ENCODE measurements around the gene PSMD13. TPM values are rescaled to one million over a fixed set of nuclear protein-coding genes. Genes with fewer than 3 reads are reported as not detected.
"Not testable (repeated sequence)": the region's sequence is repeated elsewhere in the genome, so short reads cannot be mapped to it uniquely, and the experiment has no call there.

The PSMD13 gene
- total RNA-seq, 2 donors from 2014 or later: 196 to 273 TPM

DNA sequence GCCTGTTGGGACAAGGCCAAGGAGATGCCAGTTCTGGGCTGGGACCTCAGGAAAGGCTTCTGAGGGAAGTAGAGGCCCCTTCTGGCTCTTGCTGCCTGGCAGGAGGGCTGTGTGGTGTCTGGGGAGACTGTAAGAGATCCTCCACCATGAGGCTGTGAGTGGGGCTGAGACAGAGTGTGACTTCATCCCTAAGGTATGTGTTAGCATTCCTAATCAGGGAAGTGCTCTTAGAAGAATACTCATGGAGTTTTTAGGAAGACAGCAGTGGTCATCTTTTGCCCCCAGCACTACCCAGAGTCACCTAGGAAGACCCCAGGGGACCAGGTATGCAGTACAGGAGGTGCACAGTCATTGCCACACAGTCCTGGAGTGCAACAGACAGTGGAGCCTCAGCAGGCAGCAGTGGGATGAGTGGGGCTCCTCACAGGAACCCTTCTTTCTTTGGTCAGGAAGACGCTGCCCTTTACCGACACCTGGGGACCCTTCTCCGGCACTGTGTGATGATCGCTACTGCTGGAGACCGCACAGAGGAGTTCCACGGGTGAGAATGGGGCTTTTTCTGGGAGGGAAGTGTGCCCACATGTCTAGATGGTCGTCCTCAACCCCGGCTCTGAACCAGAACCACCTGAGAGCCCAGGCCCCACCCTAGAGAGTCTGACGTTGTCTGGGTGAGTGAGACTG is 26.5 kb upstream of the PSMD13 start:
- peaks cover 45 to 50% of the 10 kb centered on the region in 2 donors for H3K36me3 Mint-ChIP-seq
- ATAC-seq: no peak
- peak overlapping the region; percentile 82 to 99 for H3K27ac Mint-ChIP-seq
- no peaks in the 10 kb centered on the region for H3K9me3 Mint-ChIP-seq
- DNase-seq (ENCODE audit: low spot score in 2 of 2): peak in 1 of 2 donors; percentile 2

DNA sequence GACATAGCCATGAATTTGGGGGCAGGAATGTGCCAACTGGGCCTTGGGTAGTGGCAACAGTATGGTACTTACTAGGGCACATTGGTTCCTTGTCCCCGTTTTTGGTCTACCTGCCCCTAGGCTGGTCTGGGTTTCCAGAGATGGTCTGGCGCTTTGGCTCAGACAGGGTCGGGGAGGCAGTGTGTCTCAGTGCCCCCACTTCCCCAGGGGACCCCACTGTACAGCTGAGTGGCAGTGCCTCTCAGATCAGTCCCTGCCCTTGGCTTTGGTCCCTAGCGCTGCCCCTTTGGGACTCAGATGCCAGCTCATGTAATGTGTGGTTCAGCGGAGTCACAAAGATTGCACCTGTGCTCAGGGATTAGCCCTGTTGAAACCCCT is 26.0 kb upstream of the PSMD13 start:
- no peak for ATAC-seq
- peak overlapping the region; percentile 82 to 99 for H3K27ac Mint-ChIP-seq
- no peaks in the 10 kb centered on the region for H3K9me3 Mint-ChIP-seq
- peak in 1 of 2 donors; percentile 1 for DNase-seq (ENCODE audit: low spot score in 2 of 2)
- H3K36me3 Mint-ChIP-seq: peaks cover 45 to 50% of the 10 kb centered on the region in 2 donors

DNA sequence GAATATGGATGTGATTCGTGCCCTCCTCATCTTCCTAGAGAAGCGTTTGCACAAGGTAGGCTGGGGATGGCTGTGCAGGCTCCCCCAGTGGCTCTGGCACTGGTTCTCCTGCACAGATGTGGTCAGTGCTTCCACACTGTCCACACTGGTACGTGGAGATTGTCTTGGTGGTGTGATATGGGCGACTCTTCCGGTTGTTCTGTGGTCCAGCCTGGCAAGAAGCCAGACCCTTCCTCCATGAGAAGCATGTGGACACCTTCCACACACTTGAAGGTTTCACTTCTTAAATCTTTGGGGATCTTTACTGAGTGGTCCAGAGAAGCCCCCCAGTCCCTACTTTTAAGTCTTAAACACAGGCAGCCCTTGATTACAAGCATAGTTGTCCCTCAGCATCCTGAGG is 25.5 kb upstream of the PSMD13 start:
- Mint-ChIP-seq H3K9me3 (no peaks in the 10 kb centered on the region), H3K27ac (peak overlapping the region; percentile 82 to 99), H3K36me3 (peaks cover 45% of the 10 kb centered on the region in 2 donors)
- no peak for DNase-seq (ENCODE audit: low spot score in 2 of 2)
- ATAC-seq: no peak

DNA sequence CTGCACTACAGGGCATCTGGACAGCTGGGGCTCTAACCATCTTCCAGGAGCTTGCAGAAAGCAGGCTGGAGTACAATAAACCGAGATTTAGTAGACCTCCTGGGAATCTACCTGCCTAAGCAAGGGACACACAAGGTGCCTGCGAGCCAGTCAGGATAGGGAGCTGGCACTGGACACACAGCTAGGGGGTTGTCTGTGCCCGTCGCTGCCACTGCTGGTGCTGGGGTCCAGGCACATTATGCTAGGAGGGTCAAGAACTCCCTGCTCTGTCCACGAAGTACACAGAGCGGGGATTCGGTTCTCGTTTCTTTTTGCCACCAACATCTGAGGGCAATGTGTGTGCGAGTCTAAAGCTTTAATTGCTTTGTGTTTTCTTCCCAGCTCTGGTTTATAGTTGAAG is 25.0 kb upstream of the PSMD13 start:
- Mint-ChIP-seq H3K36me3 (peaks cover 41% of the 10 kb centered on the region in 2 donors), H3K27ac (peak overlapping the region; percentile 82 to 99), H3K9me3 (no peaks in the 10 kb centered on the region)
- ATAC-seq (no peak), DNase-seq (ENCODE audit: low spot score in 2 of 2) (no peak)

DNA sequence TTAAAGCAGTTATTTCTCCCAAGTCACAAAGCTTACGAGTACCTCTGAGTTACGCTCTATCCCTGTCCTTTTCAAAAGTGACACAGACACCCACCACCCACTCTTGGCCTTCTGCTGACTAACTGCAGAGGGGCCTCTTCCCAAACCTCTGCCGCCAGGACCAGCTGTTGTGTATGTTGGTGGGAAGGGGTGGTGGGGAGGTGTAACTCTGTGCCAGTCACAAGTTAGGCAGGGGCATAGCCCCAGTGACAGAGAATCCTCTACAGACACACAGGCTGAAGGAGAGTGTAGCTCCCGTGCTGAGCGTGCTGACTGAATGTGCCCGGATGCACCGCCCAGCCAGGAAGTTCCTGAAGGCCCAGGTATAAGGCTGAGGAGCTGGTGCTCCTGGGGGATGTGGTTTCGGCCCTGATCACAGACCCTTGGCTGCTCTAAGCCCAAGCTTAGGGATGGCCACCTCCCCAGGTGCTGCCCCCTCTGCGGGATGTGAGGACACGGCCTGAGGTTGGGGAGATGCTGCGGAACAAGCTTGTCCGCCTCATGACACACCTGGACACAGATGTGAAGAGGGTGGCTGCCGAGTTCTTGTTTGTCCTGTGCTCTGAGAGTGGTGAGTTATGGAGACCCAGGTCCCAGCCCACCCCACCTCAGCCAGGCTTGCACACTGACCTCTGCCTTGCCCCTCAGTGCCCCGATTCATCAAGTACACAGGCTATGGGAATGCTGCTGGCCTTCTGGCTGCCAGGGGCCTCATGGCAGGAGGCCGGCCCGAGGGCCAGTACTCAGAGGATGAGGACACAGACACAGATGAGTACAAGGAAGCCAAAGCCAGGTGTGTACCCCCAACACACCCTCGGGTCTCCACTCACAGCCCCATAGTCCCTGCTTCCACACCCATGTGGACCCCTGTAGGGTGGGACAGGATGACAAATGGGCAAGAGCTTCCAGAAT is 24.4 kb upstream of the PSMD13 start:
- H3K36me3 Mint-ChIP-seq: peaks cover 34 to 35% of the 10 kb centered on the region in 2 donors
- no peaks in the 10 kb centered on the region for H3K9me3 Mint-ChIP-seq
- ATAC-seq (no peak), DNase-seq (ENCODE audit: low spot score in 2 of 2) (peak in 1 of 2 donors; percentile 50)
- peak overlapping the region; percentile 82 to 99 for H3K27ac Mint-ChIP-seq

DNA sequence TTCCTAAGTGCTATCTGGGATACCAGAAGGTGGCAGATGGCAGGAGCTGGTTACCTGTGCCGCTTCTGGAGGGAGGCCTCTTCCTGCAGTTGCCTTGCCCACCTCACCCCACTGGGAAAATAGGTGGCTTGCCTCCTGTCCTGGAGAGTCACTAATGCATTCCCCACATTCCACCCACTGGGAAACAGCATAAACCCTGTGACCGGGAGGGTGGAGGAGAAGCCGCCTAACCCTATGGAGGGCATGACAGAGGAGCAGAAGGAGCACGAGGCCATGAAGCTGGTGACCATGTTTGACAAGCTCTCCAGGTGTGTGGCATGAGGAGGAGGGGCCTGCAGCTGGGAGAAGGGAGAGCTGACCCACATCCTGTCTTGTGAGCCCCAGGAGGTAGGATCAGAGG is 23.7 kb upstream of the PSMD13 start:
- H3K36me3 Mint-ChIP-seq: peaks cover 28% of the 10 kb centered on the region in 2 donors
- peak overlapping the region; percentile 44 to 99 for H3K27ac Mint-ChIP-seq
- ATAC-seq (no peak), DNase-seq (ENCODE audit: low spot score in 2 of 2) (no peak)
- no peaks in the 10 kb centered on the region for H3K9me3 Mint-ChIP-seq

DNA sequence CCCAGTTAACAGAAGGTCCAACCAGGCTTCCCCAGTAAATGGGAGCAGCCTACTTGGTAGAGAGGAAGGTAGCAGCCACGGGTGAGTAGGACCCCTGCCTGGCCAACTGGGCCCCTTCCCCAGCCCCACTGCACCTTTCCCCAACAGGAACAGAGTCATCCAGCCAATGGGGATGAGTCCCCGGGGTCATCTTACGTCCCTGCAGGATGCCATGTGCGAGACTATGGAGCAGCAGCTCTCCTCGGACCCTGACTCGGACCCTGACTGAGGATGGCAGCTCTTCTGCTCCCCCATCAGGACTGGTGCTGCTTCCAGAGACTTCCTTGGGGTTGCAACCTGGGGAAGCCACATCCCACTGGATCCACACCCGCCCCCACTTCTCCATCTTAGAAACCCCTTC is 22.7 kb upstream of the PSMD13 start:
- DNase-seq (ENCODE audit: low spot score in 2 of 2) (no peak), ATAC-seq (no peak)
- no peaks in the 10 kb centered on the region for H3K9me3 Mint-ChIP-seq
- H3K27ac Mint-ChIP-seq: peak overlapping the region in 1 of 2 donors; percentile 52
- peaks cover 23 to 24% of the 10 kb centered on the region in 2 donors for H3K36me3 Mint-ChIP-seq

DNA sequence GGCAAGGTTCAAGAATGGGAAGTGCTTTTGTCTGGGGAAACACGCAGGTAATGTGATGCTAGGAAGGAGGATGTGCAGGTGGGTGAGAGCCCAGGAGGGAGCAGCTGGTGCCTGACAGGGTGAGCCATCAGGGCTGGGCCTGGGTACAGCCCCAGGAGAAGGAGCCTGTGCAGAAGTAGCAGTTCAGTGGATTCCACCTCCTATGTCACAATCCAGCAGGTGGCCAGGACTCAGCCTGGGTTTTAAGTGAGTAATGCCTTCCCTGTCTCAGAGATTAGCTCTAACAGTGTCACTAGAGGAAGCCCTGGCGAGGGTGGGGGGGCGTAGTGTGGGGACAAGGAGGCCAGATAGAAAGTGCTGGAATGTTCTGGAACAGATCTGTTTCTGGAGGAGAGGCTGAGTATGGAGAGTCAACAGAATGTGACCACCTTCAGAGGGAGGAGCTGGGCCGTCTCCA is 21.2 kb upstream of the PSMD13 start:
- ATAC-seq (peak in 1 of 2 donors; percentile 62), DNase-seq (ENCODE audit: low spot score in 2 of 2) (no peak)
- H3K27ac Mint-ChIP-seq: peak overlapping the region; percentile 55 to 84
- H3K9me3 Mint-ChIP-seq: no peaks in the 10 kb centered on the region
- peaks cover 9 to 12% of the 10 kb centered on the region in 2 donors for H3K36me3 Mint-ChIP-seq

DNA sequence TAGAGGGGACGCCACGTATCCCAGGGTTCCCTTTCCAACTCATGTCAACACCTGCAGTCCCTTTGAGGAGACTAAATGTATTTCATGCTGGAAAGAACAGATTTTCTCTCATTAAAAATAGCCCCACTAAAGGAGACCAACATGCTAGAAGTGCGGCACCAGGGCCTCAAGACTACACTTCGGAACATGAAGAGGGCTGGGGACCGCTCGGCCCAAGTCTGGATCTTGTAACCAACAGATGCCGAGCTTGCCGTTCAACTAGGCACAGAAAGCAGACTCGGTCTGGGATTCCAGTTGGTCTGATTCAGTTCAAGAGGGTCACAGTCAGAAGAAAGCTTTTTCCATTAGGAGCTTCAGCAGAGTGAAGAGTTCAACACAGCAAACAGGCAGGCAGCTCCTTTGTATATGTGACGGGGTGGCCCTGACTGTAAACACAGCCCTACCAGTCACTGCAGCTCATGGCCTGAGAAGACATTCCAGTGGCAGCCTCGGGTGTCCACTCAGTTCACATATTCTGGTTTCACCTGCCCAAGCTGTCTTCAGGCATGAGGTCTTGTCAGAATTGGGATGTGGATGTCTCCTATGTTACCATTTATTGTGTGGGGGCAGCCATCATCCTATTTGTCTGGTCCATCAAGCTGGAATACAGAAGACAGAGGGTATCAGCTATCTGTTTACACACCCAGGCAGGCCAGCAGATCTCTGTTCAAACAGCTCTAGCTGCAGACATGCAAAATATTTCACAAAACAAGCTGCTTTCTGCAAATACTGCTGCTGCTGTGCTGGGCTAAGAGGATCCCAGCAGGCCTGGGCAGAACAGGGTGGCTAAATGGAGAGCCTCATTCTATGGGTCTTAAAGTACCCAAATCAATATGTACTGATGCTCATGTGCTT is 20.4 kb upstream of the PSMD13 start:
- Mint-ChIP-seq H3K27ac (peak overlapping the region; percentile 29 to 84), H3K36me3 (peaks cover 8 to 10% of the 10 kb centered on the region in 2 donors), H3K9me3 (no peaks in the 10 kb centered on the region)
- ATAC-seq: no peak
- DNase-seq (ENCODE audit: low spot score in 2 of 2): no peak

DNA sequence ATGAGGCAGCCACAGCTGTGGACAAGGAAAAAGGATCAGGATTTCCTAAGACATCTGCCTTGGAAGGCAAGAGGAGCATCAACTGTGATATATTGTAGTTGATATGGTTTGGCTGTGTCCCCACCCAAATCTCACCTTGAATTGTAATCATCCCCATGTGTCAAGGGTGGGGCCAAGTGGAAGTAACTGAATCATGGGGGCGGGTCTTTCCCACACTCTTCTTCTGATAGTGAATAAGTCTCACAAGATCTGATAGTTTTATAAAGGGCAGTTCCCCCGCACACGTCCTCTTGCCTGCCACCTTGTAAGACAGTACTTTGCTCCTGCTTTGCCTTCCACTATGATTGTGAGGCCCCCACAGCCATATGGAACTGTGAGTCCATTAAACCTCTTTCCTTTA is 19.1 kb upstream of the PSMD13 start:
- peak overlapping the region; percentile 2 to 66 for H3K27ac Mint-ChIP-seq
- no peak for ATAC-seq
- DNase-seq (ENCODE audit: low spot score in 2 of 2): no peak
- peaks cover 4 to 6% of the 10 kb centered on the region in 2 donors for H3K36me3 Mint-ChIP-seq
- H3K9me3 Mint-ChIP-seq: no peaks in the 10 kb centered on the region

DNA sequence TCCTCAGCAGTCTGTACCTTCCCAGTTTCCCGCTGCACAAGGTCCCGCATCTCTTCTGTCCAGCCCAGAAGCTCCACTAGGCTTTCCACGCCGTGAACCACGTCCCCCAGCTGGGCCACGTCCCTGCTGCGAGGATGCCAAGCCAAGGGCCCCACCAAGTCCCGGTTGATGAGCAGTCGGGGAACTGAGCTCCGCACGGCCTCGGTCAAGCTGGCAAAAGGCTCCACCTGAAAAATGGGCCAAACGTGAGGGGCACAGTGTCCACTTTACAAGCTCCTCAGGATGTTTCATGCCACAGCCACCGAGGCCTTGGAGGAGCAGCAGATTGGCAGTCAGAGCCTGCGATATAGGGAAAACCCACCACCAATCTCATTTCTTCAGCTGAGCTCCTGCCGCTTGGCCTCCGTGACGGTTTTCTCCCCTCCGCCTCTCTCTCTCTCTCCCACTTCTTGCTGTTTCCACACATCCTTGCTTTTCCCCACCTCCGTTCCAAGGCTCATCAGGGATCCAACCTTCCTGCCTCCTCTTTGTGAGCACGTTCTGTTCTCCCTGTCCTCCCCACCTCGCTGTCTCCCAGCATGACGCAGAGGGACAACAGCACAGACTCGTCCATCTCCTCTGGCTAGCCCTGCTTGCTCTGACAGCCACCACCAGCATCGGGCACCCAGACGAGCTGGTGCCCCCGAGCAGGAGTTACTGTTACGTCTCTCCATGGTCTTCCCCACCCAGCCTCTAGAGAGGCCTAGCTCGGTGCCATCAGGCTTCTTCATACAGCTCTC is 17.8 kb upstream of the PSMD13 start:
- ATAC-seq (no peak), DNase-seq (ENCODE audit: low spot score in 2 of 2) (no peak)
- Mint-ChIP-seq H3K9me3 (no peaks in the 10 kb centered on the region), H3K36me3 (no peaks in the 10 kb centered on the region), H3K27ac (peak overlapping the region; percentile 71 to 80)

DNA sequence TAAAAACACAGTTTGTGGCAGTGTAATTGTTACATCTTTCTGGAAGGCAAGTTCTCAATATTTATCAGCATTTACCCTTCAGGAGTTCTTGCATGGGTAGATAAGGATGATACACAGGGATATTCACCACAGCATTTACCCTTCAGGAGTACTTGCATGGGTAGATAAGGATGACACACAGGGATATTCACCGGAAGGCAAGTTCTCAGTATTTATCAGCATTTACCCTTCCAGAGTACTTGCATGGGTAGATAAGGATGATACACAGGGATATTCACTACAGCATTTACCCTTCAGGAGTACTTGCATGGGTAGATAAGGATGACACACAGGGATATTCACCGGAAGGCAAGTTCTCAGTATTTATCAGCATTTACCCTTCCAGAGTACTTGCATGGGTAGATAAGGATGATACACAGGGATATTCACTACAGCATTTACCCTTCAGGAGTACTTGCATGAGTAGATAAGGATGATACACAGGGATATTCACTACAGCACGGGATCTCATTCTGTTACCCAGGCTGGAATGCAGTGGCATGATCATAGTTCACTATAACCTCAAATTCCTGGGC is 16.0 kb upstream of the PSMD13 start:
- peak in 1 of 2 donors; percentile 44 for ATAC-seq
- not testable (repeated sequence) for H3K36me3 Mint-ChIP-seq; DNase-seq (ENCODE audit: low spot score in 2 of 2); H3K27ac Mint-ChIP-seq; H3K9me3 Mint-ChIP-seq

DNA sequence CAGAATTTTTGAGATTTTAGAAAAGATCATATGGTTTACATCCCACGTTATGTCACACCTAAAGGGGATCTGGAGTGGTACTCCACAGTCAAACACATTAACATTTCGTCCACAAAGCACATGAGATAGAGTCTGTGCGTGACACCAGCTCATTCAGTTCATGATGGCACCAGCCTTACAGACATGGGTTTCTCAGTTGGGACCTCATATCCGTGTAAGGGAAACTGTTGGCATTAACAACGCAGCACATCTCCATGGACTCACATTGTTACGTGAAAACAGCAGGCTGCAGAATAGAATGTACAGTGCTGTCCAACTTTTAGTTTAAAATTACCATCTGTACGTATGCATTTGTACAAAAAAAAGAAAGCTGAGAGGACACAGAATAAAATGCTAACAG is 15.2 kb upstream of the PSMD13 start:
- Mint-ChIP-seq H3K9me3 (no peaks in the 10 kb centered on the region), H3K36me3 (no peaks in the 10 kb centered on the region)

DNA sequence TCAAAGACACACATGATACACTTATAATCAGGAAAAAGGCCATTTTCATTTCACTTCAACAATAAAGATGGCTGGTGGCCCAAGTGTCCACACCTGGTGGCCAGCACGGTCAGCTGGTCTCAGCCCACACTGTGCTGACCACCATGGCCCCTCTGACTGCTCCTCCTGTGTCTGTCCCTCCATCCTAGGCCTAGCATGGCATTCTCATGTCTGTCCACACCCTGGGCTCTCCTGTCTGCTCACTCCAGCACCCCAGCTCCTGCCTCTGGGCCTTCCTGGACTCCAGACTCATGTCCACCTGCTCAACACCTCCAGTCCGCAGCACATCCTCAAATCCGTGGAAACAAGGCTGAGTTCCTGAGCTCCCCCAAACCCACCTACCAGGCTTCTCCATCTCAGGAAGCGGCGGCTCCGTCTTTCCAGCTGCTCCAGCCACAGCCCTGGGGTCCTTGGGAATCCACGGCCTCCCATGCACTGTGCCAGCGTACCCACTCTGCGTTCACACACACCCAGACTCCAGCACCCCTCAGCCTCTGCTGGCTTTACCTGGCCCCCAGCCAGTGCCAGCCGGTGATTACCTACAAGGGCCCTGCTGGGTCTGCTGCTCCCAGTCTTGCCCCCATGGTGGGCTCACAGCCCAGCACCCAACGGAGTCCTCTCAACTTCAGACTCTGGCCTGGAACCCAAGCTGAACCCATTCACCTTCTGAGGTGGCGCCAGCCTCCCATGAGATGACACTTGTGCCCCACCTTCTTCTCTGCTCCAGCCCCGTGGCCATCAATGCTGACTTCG is 14.6 kb upstream of the PSMD13 start:
- no peak for ATAC-seq

More for the DNA sequence above, 15.2 kb upstream of the PSMD13 start:
- no peak for DNase-seq (ENCODE audit: low spot score in 2 of 2)
- H3K27ac Mint-ChIP-seq: peak overlapping the region in 1 of 2 donors; percentile 48
- no peak for ATAC-seq

More for the DNA sequence above, 14.6 kb upstream of the PSMD13 start:
- Mint-ChIP-seq H3K27ac (peak overlapping the region; percentile 7 to 48), H3K36me3 (no peaks in the 10 kb centered on the region), H3K9me3 (no peaks in the 10 kb centered on the region)
- no peak for DNase-seq (ENCODE audit: low spot score in 2 of 2)

All from activated naive CD4-positive, alpha-beta T cell treated with anti-CD3 and anti-CD28 coated beads, Interleukin-2, amount 50 U/mL, for 72 hours (primary cell).